HFFc6 (cell line): ENCODE data around the gene TOX2. TPM values are rescaled to one million over a fixed set of nuclear protein-coding genes. Genes with fewer than 3 reads are reported as not detected.

Experiments used
- DNase-seq: peaks from one replicate; pipeline ENCODE4 v3.0.0-alpha.2; 2018
- H3K27ac Mint-ChIP-seq: 2 replicates; pipeline ENCODE4 v1.8.0; 2020; ENCODE audit warnings: mild to moderate bottlenecking, mixed read lengths
- H3K27me3 Mint-ChIP-seq: 2 replicates; pipeline ENCODE4 v1.8.0; 2021; ENCODE audit warnings: mild to moderate bottlenecking, moderate library complexity, mixed read lengths; ENCODE audit not compliant: insufficient read depth
- H3K36me3 Mint-ChIP-seq: 2 replicates; pipeline ENCODE4 v1.8.0; 2021; ENCODE audit warnings: low read depth, mixed read lengths
- H3K4me1 Mint-ChIP-seq: 2 replicates; pipeline ENCODE4 v1.8.0; 2020; ENCODE audit warnings: low read depth, mixed read lengths
- H3K4me3 Mint-ChIP-seq: 2 replicates; pipeline ENCODE4 v1.8.0; 2020; ENCODE audit warnings: mild to moderate bottlenecking, moderate library complexity, mixed read lengths
- H3K9me3 Mint-ChIP-seq: 2 replicates; pipeline ENCODE4 v1.8.0; 2020; ENCODE audit warnings: mild to moderate bottlenecking, mixed read lengths
- CTCF ChIP-seq: fragments of 200-600 bp; sonication (generic); IDR thresholded peaks from 2 replicates; pipeline ENCODE4 v1.5.0; 2021; ENCODE audit warnings: antibody characterized with exemption, mild to moderate bottlenecking
- total RNA-seq, 6 experiments: library from RNA; stranded (reverse); fragmentation: NEBNext Ultra II Directional; extraction: Animal tissue kit (Norgen Biotek cat#: 25700); gene quantifications; 2 replicates in 1 of 6; 3 replicates in 5 of 6; pipeline ENCODE4 v1.2.3, GENCODE V29; 2021

TOX2 gene
- total RNA-seq, 6 experiments from 2014 or later, result 46.1 to 68.2 (median 60.2) TPM

DNA sequence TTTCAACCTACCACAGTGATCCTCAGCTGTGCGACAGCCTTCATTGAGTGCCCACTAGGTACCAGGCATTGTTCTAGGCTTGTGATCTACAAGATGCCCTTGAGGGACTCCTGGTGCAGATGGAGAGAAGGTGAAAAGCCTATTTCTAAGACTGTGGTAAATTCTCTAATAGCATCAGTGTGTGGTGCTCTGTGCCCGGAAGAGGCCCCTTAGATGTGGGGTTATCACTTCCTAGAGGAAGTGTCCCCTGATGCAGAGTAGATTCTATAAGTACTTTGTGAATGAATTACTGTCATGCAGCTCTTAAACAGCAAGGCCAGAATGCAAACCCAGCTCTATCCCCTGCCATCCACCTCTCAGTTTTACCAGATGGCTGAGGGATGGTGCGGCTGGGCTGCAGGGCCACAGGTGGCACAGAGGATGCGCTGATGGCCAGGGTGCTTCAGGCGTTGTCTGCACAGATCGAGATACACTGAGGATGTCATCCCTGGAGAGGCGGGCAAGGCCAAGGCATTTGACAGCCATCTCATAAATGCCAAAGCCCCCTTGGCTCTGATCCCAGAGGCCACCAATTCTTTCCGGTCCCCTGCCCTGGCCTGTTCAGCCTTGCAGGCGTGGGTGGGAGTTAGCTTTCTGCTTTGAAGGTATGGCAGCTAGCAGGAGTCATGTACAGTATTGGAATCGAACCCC, 96.7 kb downstream of the TOX2 start:
- H3K27me3 Mint-ChIP-seq, result no peaks in the 10 kb centered on the region
- H3K27ac Mint-ChIP-seq, result no peak overlapping the region

GRCh38 chr20:44012466-44013226, 98.0 kb downstream of the TOX2 start:
- no peak for DNase-seq
- no peak for TF ChIP-seq CTCF
- H3K27me3 Mint-ChIP-seq, result no peaks in the 10 kb centered on the region
- H3K4me1 Mint-ChIP-seq, result peaks cover 13% of the 10 kb centered on the region
- H3K36me3 Mint-ChIP-seq, result peaks cover 7% of the 10 kb centered on the region
- H3K4me3 Mint-ChIP-seq, result no peak overlapping the region
- H3K27ac Mint-ChIP-seq, result no peak overlapping the region
- no peaks in the 10 kb centered on the region for H3K9me3 Mint-ChIP-seq

More for the DNA sequence above, 96.7 kb downstream of the TOX2 start:
- H3K4me3 Mint-ChIP-seq, result no peak overlapping the region
- H3K9me3 Mint-ChIP-seq, result no peaks in the 10 kb centered on the region
- peaks cover 7% of the 10 kb centered on the region for H3K36me3 Mint-ChIP-seq
- no peak for DNase-seq
- no peak for TF ChIP-seq CTCF
- 0 out of 2 replicates have a peak, but pooled peaks cover 7% of the 10 kb centered on the region for H3K4me1 Mint-ChIP-seq

GRCh38 chr20:44014807-44015732, 100.4 kb downstream of the TOX2 start:
- Mint-ChIP-seq H3K4me3 (no peak overlapping the region), H3K36me3 (peaks cover 7% of the 10 kb centered on the region), H3K4me1 (peaks cover 38% of the 10 kb centered on the region), H3K27ac (no peak overlapping the region), H3K27me3 (no peaks in the 10 kb centered on the region), H3K9me3 (no peaks in the 10 kb centered on the region)
- TF ChIP-seq CTCF, result no peak
- no peak for DNase-seq

DNA sequence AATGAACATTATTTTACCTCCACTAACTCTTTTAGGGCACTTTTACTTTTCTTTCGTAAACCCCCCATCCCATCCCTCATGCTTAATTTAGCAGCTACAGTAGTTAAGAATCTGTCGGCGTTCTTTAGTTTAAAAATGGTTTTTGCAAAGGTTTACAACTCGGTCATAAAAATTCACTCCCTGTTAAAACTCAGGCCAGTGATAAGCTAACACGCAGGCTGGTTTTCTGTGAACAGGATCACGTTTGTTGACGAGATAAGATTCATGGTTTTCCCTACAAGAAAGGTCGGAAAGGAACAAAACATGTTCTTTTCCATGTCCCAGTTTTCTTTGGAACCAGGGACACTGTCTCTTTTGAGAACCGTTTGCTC, 101.1 kb downstream of the TOX2 start:
- no peak for DNase-seq
- Mint-ChIP-seq H3K4me1 (peaks cover 40% of the 10 kb centered on the region), H3K27me3 (no peaks in the 10 kb centered on the region), H3K27ac (no peak overlapping the region), H3K4me3 (no peak overlapping the region), H3K36me3 (peaks cover 7% of the 10 kb centered on the region), H3K9me3 (no peaks in the 10 kb centered on the region)
- TF ChIP-seq CTCF, result no peak

DNA sequence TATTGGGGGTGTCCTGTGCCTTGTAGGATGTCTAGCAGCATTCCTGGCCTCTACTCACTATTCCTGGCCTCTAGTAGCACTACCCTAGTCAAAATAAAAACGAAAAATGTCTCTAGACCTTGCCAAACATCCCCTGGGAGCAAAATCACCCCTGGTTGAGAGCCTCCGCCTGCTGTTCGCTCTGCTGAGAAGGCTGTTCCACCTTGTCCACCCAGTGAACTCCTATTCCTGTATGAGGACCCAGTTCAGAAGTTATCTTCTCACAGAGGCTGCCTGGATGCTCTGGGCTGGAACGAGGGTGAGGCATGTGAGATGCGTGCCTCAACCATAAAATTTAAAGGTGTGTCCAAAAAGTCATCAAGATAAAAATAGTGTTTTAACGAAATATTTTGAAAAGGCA, 101.9 kb downstream of the TOX2 start:
- Mint-ChIP-seq H3K27me3 (no peaks in the 10 kb centered on the region), H3K36me3 (peaks cover 7% of the 10 kb centered on the region), H3K4me3 (no peak overlapping the region), H3K9me3 (no peaks in the 10 kb centered on the region), H3K27ac (no peak overlapping the region), H3K4me1 (peaks cover 40% of the 10 kb centered on the region)
- TF ChIP-seq CTCF, result no peak
- DNase-seq, result no peak
